Dedifferentiated amniotic fluid mesenchymal stem cell (primary cell): ENCODE measurements around the gene HECW1.
"Not testable (repeated sequence)": the region's sequence is repeated elsewhere in the genome, so short reads cannot be mapped to it uniquely, and the experiment has no call there.

Experiments
- DNase-seq: peaks from one replicate; pipeline ENCODE4 v3.0.0-alpha.2; 2016; ENCODE audit errors: extremely low spot score

Gene HECW1

DNA sequence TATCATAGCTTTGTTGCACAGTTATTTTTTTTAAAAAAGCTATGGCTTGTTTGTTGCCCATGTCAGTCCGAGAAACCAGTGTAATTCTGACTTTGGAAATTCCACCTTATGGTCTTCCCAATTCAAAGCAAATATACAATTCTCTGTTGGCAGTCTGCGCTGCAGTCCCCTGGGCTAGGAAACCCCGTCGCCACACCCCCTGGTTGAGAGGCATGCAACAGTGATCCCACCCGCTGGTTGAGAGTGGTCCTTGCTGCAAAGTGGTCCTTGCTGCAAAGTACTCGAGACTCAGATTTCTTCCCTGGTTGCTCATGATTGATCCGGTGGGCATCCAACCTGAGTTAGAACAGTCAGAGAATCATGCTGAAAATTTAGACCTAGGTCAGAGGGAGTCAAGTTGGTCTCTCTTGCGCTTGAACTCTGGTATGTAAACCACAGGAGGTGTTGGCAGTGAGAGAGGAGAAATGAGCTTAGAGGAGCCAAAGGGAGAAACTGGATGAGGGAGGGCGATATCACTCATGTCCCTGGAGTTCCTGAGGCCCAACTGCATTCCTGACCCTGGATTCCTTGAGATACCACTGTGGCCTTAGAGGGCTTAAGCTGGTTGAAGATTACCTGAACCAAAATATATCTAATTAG is 425.4 kb downstream of the HECW1 start:
- no peak for DNase-seq

- DNase-seq = no peak
Measured at GRCh38 chr7:43538404-43538771, 425.9 kb downstream of the HECW1 start.

- no peak for DNase-seq
Measured at GRCh38 chr7:43540471-43540870, 428.0 kb downstream of the HECW1 start.

- DNase-seq = no peak
Measured at GRCh38 chr7:43542716-43543115, 430.3 kb downstream of the HECW1 start.

DNA sequence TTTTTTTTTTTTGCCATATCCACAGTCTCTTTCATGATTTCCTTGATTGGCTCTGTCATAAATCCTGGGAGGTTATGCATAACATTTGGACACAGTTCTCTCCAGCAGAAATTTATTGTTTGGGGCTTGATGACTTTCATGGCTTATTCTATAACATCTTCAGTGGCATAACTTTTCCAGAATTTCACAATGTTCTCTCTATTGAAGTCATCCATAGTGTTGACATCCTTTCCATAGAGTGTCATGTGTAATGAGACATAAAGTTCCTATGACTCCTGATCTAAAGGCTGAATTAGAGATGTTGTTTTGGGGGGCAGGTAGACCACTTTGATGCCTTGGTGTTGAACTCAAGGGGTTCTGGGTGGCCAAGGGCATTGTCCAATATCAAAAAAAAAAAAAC is 433.8 kb downstream of the HECW1 start:
- DNase-seq = no peak

DNA sequence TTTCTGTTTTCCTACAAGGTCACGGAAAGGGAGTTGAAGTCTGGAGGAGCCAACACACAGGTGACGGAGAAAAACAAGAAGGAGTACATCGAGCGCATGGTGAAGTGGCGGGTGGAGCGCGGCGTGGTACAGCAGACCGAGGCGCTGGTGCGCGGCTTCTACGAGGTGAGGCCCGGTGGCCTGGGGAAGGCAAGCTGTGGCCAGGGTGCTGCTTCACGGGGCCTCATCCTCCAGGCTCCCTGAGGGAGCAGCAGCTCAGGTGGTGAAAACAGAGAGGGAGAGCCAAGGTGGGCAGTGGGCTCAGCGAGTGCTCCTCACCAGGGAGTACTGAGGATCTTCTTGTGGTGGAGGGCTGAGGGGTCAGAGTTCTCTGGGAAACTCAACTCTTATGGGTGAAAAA is 438.0 kb downstream of the HECW1 start:
- no peak for DNase-seq

- DNase-seq = no peak
Measured at GRCh38 chr7:43552122-43552521, 439.7 kb downstream of the HECW1 start.

DNA sequence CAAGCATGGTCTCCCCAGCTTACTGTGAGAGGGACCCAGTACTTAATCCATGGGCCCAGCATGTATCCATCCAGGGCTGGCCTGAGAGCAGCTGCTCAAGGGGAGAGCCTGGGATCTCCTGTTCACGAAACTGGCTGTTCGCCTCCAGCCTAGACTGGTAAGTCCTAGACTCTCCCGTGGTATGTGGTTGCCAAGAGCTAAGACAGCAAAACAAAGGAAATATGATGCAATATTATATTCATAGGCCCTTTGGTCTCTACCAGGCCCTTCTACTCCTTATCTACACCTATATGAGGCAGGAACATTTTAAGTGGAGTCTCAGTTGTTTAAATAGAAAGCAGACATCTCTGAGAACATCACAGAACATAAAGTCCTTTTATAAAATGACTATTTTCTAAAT is 441.6 kb downstream of the HECW1 start:
- DNase-seq = no peak

DNA sequence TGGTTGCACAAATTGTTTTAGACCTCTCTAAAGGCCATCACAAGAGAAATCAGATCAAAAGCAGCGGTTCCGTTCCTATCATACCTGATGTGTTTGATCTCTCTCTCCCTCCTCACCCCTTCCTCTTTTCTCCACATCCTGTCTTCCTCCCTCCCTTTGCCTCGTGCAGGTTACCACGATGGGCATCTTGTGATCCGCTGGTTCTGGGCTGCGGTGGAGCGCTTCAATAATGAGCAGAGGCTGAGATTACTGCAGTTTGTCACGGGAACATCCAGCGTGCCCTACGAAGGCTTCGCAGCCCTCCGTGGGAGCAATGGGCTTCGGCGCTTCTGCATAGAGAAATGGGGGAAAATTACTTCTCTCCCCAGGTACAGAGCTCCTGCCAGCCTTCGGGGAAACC is 442.0 kb downstream of the HECW1 start:
- no peak for DNase-seq

- no peak for DNase-seq
Measured at GRCh38 chr7:43557831-43558495, 445.5 kb downstream of the HECW1 start.

DNA sequence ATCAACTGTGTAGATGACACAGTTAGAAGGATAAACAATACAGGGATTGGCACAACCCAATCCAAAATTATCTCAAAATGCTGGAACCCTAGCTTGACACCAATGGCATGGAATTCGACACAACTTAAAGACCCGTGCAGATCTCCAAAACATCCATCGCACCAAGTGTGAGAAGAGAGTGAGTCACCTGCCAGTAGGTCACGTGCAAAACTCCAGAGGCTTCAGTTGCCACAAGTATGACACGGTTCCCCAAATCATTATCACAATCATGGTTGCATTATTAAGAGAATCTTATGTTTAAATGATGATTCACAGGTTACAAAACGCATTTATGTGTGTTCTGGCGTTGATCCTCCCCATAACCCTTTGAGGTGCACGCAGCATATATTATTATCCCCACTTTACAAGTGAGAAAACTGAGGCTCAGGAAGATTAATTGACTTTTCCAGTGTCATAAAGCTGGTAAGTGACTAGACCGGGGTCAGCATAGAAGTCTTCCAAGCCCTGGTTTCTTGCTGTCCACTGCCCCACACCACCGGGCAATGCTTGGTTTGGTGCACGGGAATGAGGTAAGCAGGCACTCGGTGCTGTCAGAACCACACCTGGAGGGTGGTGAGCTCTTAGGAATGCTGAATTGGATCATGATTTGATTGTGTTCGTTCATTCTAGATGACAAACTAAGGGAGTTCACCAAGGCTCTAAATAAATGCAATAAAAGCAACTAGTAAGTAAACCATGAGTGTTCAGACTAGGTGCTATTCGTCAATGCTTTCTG is 446.9 kb downstream of the HECW1 start:
- no peak for DNase-seq

- DNase-seq = no peak
Measured at GRCh38 chr7:43559946-43560335, 447.5 kb downstream of the HECW1 start.

- DNase-seq = no peak
Measured at GRCh38 chr7:43560742-43561330, 448.4 kb downstream of the HECW1 start.

DNA sequence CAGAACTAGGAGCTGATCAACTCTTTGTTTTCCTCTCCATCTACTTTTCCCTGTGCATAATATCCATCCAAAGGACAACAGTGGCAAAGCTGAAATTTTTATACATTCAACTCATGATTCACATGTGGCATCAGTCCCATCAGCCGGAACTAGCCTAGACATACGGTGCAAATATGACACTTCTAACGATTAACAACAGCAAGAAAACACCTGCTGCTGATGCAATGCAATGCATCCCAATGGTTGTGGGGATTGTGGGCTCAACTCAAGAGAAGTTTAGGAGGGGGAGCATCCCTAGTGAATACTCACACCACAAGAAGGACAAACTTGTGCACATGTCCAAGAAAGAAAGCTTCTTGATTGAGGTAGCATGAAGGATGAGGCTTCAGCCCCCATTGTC is 449.9 kb downstream of the HECW1 start:
- DNase-seq = no peak

DNA sequence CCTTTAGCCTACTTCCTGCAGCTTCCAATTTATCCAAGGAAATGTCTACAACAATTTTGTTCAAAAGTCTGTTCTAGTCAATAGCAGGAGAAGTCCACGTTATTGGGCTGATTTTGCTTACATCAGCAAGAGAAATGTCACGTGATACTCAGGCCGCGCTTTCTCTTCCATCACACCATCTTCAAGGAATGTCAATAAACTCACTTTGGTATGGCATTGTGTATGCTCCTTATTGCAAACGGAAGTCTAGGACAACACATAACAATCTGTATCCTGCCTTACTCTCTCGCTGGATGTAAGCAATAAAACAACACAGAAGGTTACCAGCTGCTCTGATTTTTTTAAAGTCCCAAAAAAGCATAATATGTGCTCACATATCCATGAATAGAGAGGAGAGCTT is 453.3 kb downstream of the HECW1 start:
- DNase-seq = no peak

DNA sequence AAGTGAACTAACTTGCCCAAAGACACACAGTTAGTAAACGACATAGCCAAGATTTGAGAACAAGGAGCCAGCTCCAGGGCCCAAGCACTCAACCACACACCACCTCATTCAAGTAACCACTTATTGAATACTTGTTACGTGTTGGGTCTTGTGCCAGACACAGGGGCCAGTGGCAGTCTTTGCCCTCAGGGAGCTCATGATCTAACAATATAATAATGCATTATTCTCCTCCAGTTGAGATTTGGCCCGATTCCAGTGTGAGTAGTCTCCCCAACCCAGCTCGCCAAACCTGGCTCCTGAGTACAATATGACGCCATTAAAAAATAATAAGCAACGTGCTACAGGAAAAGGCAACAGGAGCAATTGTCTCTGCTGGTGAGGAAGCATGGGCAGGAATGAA is 456.1 kb downstream of the HECW1 start:
- DNase-seq = no peak

- no peak for DNase-seq
Measured at GRCh38 chr7:43569424-43569823, 457.0 kb downstream of the HECW1 start.

- no peak for DNase-seq
Measured at GRCh38 chr7:43570688-43571365, 458.4 kb downstream of the HECW1 start.

GRCh38 chr7:43572516-43573049 is 460.1 kb downstream of the HECW1 start:
- DNase-seq = peak; percentile 95

DNA sequence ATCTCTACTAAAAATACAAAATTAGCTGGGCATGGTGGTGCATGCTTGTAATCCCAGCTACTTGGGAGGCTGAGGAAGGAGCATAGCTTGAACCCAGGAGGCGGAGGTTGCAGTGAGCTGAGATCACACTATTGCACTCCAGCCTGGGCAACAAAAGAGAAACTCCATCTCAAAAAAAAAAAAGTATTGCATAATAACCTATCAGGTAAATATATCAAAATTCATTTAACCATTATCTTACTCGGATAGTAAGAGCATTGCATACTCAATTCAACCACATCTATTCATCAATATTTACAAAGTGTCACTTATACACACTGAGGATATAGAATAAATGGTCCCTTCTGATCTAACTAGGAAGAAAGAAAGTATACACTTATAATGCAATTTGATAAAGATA is 461.4 kb downstream of the HECW1 start:
- not testable (repeated sequence) for DNase-seq

DNA sequence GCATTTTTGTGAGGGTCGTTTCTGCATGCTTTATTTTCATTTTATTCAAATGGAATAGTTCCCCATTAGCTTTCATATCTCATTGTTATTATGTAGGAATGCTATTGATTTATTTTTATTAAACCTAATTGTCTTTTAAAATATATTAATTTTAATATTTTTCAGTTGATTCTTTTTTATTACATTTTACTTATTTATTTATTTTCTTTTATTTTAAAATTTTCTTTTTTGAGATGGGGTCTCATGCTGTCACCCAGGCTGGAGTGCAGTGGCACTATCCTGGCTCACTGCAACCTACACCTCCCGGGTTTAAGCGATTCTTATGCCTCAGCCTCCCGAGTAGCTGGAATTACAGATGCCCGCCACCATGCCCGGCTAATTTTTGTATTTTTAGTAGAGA is 463.1 kb downstream of the HECW1 start:
- DNase-seq = no peak

DNA sequence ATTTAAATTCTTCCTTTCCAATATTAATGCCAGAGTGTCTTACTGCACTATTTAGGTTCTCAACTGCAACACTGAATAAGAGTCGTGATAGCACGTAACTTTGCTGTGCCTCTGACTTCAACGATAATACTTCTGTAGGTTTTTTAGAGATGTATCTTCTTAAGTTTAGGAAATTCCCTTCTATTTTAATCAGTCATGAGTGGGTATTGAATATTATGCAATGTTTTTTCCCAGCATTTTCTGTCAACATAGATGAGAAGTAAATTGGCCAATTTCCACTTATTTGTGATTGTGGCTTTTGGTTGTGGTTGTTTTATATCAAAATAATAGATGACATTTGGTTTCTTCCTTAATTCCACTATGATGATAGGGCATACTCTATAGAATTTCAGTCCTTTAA is 463.8 kb downstream of the HECW1 start:
- no peak for DNase-seq
